Stimulated activated CD4-positive, alpha-beta T cell treated with anti-CD3 and anti-CD28 coated beads, TNF-alpha, amount 100 ng/mL, for 4 hours (primary cell): ENCODE data around the gene PLXNC1.
"Not testable (repeated sequence)": the region's sequence is repeated elsewhere in the genome, so short reads cannot be mapped to it uniquely, and the experiment has no call there.

Source experiments
- DNase-seq, 3 experiments: peaks; one replicate each; pipeline ENCODE4 v3.0.0-alpha.2; 2020; ENCODE audit warnings: low read depth in 3 of 3

PLXNC1 gene

GRCh38 chr12:94297096-94297699, 148.8 kb downstream of the PLXNC1 start:
- DNase-seq, result no peak

- no peak for DNase-seq
Measured at GRCh38 chr12:94297876-94298505, 149.6 kb downstream of the PLXNC1 start.

GRCh38 chr12:94299846-94300245, 151.5 kb downstream of the PLXNC1 start:
- no peak for DNase-seq

GRCh38 chr12:94304012-94304411, 155.6 kb downstream of the PLXNC1 start:
- DNase-seq, result no peak

- DNase-seq, result no peak
Measured at GRCh38 chr12:94304566-94305061, 156.2 kb downstream of the PLXNC1 start.

GRCh38 chr12:94305130-94305957, 157.0 kb downstream of the PLXNC1 start:
- DNase-seq, result no peak

GRCh38 chr12:94308612-94309011, 160.2 kb downstream of the PLXNC1 start:
- no peak for DNase-seq

- DNase-seq, result no peak
Measured at GRCh38 chr12:94309373-94309772, 161.0 kb downstream of the PLXNC1 start.

GRCh38 chr12:94312378-94312777, 164.0 kb downstream of the PLXNC1 start:
- DNase-seq, result no peak

- not testable (repeated sequence) for DNase-seq
Measured at GRCh38 chr12:94316600-94316999, 168.2 kb downstream of the PLXNC1 start.

GRCh38 chr12:94318181-94318580, 169.8 kb downstream of the PLXNC1 start:
- no peak for DNase-seq

- DNase-seq, result no peak
Measured at GRCh38 chr12:94320109-94320508, 171.7 kb downstream of the PLXNC1 start.

- no peak for DNase-seq
Measured at GRCh38 chr12:94322346-94322745, 174.0 kb downstream of the PLXNC1 start.

- DNase-seq, result no peak
Measured at GRCh38 chr12:94326234-94326633, 177.9 kb downstream of the PLXNC1 start.

- DNase-seq, result no peak
Measured at GRCh38 chr12:94326727-94327126, 178.3 kb downstream of the PLXNC1 start.

GRCh38 chr12:94327809-94328208, 179.4 kb downstream of the PLXNC1 start:
- DNase-seq, result no peak

GRCh38 chr12:94329366-94329765, 181.0 kb downstream of the PLXNC1 start:
- no peak for DNase-seq

GRCh38 chr12:94333396-94333795, 185.0 kb downstream of the PLXNC1 start:
- no peak for DNase-seq

GRCh38 chr12:94336211-94336925, 188.0 kb downstream of the PLXNC1 start:
- DNase-seq, result no peak

GRCh38 chr12:94338006-94338794, 189.8 kb downstream of the PLXNC1 start:
- DNase-seq, result no peak

- no peak for DNase-seq
Measured at GRCh38 chr12:94340573-94340972, 192.2 kb downstream of the PLXNC1 start.
